ENCODE results near the gene ABCC5. TPM values are rescaled to one million over a fixed set of nuclear protein-coding genes. Genes with fewer than 3 reads are reported as not detected.

ABCC5 gene
- total RNA-seq, 2 donors from 2014 or later, result 20.8 to 26.2 TPM

DNA sequence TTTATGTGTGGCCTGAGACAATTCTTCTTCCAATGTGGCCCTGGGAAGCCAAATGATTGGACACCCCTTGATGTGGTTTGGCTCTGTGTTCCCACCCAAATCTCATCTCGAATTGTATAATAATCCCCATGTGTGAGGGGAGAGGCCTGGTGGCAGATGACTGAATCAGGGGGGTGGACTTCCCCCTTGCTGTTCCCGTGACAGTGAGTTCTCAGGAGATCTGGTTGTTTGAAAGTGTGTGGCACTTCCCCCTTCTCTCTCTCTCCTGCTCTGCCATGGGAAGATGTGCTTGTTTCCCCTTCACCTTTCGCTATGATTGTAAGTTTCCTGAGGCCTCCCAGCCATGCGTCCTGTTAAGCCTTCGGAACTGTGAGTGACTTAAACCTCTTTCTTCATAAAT is 72.9 kb downstream of the ABCC5 start:
- DNase-seq (ENCODE audit: low spot score), result no peak
- no peak for ATAC-seq (ENCODE audit: insufficient number of reproducible peaks, low FRiP score, low read depth)
- Histone ChIP-seq H3K27me3 (replicated peaks; ENCODE audit: insufficient read depth) (no peaks in the 10 kb centered on the region), H3K9me3 (no peaks in the 10 kb centered on the region), H3K4me1 (ENCODE audit: control insufficient read depth in 1 of 2, low read depth in 2 of 2) (no peaks in the 10 kb centered on the region), H3K27ac (no peak overlapping the region), H3K4me3 (no peak overlapping the region), H3K36me3 (peaks cover 30% of the 10 kb centered on the region)
- TF ChIP-seq, protein P1, sequence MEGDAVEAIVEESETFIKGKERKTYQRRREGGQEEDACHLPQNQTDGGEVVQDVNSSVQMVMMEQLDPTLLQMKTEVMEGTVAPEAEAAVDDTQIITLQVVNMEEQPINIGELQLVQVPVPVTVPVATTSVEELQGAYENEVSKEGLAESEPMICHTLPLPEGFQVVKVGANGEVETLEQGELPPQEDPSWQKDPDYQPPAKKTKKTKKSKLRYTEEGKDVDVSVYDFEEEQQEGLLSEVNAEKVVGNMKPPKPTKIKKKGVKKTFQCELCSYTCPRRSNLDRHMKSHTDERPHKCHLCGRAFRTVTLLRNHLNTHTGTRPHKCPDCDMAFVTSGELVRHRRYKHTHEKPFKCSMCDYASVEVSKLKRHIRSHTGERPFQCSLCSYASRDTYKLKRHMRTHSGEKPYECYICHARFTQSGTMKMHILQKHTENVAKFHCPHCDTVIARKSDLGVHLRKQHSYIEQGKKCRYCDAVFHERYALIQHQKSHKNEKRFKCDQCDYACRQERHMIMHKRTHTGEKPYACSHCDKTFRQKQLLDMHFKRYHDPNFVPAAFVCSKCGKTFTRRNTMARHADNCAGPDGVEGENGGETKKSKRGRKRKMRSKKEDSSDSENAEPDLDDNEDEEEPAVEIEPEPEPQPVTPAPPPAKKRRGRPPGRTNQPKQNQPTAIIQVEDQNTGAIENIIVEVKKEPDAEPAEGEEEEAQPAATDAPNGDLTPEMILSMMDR (IDR thresholded peaks at IDR 0.05), result no peak

DNA sequence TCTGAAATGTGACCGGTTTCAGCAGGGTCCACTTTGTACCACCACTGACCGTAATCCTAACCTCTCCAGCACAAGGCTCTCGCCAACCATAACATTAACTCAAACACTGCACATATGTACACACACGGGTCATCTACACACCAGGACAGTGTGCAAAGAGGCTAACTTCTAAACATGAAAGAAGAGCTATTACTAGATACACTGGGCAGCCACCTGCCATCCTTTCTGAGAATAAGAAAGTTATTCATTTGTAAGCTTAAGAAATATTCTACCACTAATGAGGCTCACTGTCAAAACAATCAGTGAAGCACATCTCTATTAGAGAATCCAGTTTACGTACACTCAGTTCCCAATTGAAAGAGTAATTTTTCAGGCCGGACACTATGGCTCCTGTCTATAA is 73.9 kb downstream of the ABCC5 start:
- peaks cover 28% of the 10 kb centered on the region for H3K36me3 ChIP-seq
- DNase-seq (ENCODE audit: low spot score) (no peak), ATAC-seq (ENCODE audit: insufficient number of reproducible peaks, low FRiP score, low read depth) (no peak)
- TF ChIP-seq, protein P1 (IDR thresholded peaks at IDR 0.05), result no peak
- no peak overlapping the region for H3K27ac ChIP-seq
- no peaks in the 10 kb centered on the region for H3K4me1 ChIP-seq (ENCODE audit: control insufficient read depth in 1 of 2, low read depth in 2 of 2)
- no peak overlapping the region for H3K4me3 ChIP-seq
- no peaks in the 10 kb centered on the region for H3K9me3 ChIP-seq
- H3K27me3 ChIP-seq (replicated peaks; ENCODE audit: insufficient read depth), result no peaks in the 10 kb centered on the region

DNA sequence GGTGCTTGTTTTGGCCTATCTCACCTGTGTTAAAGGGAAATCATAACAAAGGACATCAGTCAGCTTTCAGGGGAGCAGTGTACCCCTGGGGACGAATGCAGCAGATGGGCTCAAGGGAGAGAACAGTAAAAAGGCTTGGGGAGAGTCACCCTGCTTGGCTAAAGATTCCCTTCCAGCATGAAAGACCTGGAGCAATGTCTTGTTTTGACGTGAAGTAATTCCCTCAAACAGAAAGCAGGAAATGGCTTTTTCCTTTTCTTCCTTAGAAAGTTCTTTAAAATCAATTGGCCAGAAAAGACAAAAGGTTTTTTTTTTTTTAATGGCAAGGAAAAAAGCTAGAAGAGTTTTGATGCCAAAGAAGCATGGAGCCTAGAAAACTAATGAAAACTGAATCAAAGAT is 76.5 kb downstream of the ABCC5 start:
- H3K4me1 ChIP-seq (ENCODE audit: control insufficient read depth in 1 of 2, low read depth in 2 of 2), result no peaks in the 10 kb centered on the region
- ATAC-seq (ENCODE audit: insufficient number of reproducible peaks, low FRiP score, low read depth) (no peak), DNase-seq (ENCODE audit: low spot score) (no peak)
- H3K36me3 ChIP-seq, result peaks cover 35% of the 10 kb centered on the region
- TF ChIP-seq, protein P1 (IDR thresholded peaks at IDR 0.05), result no peak
- no peaks in the 10 kb centered on the region for H3K9me3 ChIP-seq
- no peak overlapping the region for H3K27ac ChIP-seq
- no peak overlapping the region for H3K4me3 ChIP-seq
- no peaks in the 10 kb centered on the region for H3K27me3 ChIP-seq (replicated peaks; ENCODE audit: insufficient read depth)

DNA sequence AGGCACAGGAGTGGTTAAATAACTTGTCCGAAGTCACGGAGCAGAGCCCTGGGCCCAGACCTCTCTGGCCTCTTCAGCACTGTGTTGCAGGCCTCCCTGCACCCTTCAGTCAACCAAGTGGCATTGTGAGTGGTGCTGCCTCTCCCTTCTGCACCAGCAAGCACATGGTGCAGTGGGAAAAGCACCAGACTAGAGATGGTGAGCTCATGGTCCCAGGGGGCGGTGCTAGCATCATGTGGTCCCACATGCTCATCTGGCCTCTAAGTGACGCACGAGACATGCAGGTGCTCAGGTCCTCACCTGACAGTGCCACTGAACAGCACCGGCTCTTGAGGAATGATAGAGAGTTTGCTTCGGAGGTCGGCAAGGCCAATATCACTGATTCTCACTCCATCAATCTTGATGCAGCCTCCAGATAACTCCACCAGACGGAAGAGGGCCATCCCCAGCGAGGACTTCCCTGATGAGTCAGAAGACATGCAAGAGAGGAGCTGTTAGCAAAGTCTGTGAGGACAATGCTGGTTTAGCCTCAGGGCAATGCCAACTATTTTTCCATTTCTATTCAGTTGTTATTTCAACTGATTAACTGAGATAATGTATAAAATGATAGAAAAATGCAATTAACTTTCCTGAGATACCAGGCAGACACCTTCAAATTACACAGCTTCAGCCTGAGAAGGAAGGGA is 79.9 kb downstream of the ABCC5 start:
- Histone ChIP-seq H3K27me3 (replicated peaks; ENCODE audit: insufficient read depth) (no peaks in the 10 kb centered on the region), H3K9me3 (no peaks in the 10 kb centered on the region), H3K36me3 (peaks cover 26% of the 10 kb centered on the region), H3K27ac (no peak overlapping the region), H3K4me3 (no peak overlapping the region), H3K4me1 (ENCODE audit: control insufficient read depth in 1 of 2, low read depth in 2 of 2) (no peaks in the 10 kb centered on the region)
- TF ChIP-seq, protein P1 (IDR thresholded peaks at IDR 0.05), result no peak
- ATAC-seq (ENCODE audit: insufficient number of reproducible peaks, low FRiP score, low read depth), result no peak
- no peak for DNase-seq (ENCODE audit: low spot score)

DNA sequence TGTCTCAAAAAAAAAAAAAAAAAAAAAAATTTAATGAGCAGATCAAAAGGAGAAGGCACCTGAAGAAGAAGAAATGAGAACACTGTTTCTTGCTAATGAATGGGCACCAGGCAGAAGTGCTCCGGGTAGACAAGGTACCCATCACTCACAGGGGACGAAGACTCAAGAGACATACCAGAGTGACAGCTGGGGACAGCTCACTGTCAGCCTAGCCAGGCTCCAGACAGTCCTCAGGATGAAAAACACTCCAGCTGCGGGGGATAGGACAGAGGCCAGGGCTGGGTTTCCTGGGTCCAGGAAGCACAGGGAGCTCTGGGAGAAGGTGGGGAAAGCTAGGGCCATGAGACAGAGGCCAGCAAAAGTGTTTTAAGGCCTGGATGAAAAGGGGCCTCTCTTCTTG is 84.5 kb downstream of the ABCC5 start:
- Histone ChIP-seq H3K27ac (no peak overlapping the region), H3K4me3 (no peak overlapping the region), H3K27me3 (replicated peaks; ENCODE audit: insufficient read depth) (no peaks in the 10 kb centered on the region), H3K36me3 (peaks cover 21% of the 10 kb centered on the region), H3K4me1 (ENCODE audit: control insufficient read depth in 1 of 2, low read depth in 2 of 2) (no peaks in the 10 kb centered on the region), H3K9me3 (no peaks in the 10 kb centered on the region)
- DNase-seq (ENCODE audit: low spot score), result no peak
- ATAC-seq (ENCODE audit: insufficient number of reproducible peaks, low FRiP score, low read depth), result no peak
- TF ChIP-seq, protein P1 (IDR thresholded peaks at IDR 0.05), result no peak
